ENCODE measurements around the gene SMCHD1.
"Not testable (repeated sequence)": the region's sequence is repeated elsewhere in the genome, so short reads cannot be mapped to it uniquely, and the experiment has no call there.

DNA sequence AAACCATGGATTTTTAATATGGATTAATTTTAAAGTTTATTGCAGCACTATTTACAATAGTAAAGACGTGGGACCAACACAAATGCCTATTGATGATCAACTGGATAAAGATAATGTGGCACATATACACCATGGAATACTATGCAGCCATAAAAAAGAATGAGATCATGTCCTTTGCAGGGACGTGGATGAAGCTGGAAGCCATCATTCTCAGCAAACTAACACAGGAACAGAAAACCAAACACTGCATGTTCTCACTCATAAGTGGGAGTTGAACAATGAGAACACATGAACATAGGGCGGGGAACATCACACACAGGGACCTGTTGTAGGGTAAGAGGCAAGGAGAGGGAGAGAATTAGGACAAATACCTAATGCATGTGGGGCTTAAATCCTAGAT, 5.3 kb downstream of the SMCHD1 start:
- TF ChIP-seq, protein P1, sequence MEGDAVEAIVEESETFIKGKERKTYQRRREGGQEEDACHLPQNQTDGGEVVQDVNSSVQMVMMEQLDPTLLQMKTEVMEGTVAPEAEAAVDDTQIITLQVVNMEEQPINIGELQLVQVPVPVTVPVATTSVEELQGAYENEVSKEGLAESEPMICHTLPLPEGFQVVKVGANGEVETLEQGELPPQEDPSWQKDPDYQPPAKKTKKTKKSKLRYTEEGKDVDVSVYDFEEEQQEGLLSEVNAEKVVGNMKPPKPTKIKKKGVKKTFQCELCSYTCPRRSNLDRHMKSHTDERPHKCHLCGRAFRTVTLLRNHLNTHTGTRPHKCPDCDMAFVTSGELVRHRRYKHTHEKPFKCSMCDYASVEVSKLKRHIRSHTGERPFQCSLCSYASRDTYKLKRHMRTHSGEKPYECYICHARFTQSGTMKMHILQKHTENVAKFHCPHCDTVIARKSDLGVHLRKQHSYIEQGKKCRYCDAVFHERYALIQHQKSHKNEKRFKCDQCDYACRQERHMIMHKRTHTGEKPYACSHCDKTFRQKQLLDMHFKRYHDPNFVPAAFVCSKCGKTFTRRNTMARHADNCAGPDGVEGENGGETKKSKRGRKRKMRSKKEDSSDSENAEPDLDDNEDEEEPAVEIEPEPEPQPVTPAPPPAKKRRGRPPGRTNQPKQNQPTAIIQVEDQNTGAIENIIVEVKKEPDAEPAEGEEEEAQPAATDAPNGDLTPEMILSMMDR (IDR thresholded peaks at IDR 0.05), result not testable (repeated sequence)
- TF ChIP-seq POLR2A (IDR thresholded peaks at IDR 0.05), result not testable (repeated sequence)
